Mucosa of rectum (tissue), 2 donors: ENCODE measurements around the gene RGL4.

Experiments
- H3K27ac ChIP-seq, 2 donors: one replicate each; pipeline ENCODE4 v1.7.0; 2013; ENCODE audit warnings: inconsistent platforms in 2 of 2, low read depth in 2 of 2, low read length in 2 of 2
- H3K27me3 ChIP-seq, 2 donors: one replicate each; pipeline ENCODE4 v1.7.0; 2013; ENCODE audit warnings: low read length in 2 of 2; ENCODE audit not compliant: control insufficient read depth in 2 of 2, insufficient read depth in 2 of 2
- H3K36me3 ChIP-seq, 2 donors: one replicate each; pipeline ENCODE4 v1.7.0; 2013; ENCODE audit warnings: low read length in 2 of 2; ENCODE audit not compliant: control insufficient read depth in 2 of 2, insufficient read depth in 2 of 2
- H3K4me1 ChIP-seq, 2 donors: one replicate each; pipeline ENCODE4 v1.7.0; 2013; ENCODE audit warnings: low read length in 2 of 2, mild to moderate bottlenecking in 1 of 2; ENCODE audit not compliant: control insufficient read depth in 2 of 2, insufficient read depth in 2 of 2
- H3K4me3 ChIP-seq, 2 donors: one replicate each; pipeline ENCODE4 v1.7.0; 2013; ENCODE audit warnings: low read length in 2 of 2
- H3K9ac ChIP-seq, 2 donors: one replicate each; pipeline ENCODE4 v1.7.0; 2013; ENCODE audit warnings: low read length in 2 of 2, low read depth in 1 of 2, mild to moderate bottlenecking in 1 of 2
- H3K9me3 ChIP-seq, 2 donors: one replicate each; pipeline ENCODE4 v1.7.0; 2013; ENCODE audit warnings: low read length in 2 of 2; ENCODE audit not compliant: control insufficient read depth in 2 of 2
- donor health status: healthy.
- donor health status: Normal muscosa, but diverticular disease.

RGL4 gene

DNA sequence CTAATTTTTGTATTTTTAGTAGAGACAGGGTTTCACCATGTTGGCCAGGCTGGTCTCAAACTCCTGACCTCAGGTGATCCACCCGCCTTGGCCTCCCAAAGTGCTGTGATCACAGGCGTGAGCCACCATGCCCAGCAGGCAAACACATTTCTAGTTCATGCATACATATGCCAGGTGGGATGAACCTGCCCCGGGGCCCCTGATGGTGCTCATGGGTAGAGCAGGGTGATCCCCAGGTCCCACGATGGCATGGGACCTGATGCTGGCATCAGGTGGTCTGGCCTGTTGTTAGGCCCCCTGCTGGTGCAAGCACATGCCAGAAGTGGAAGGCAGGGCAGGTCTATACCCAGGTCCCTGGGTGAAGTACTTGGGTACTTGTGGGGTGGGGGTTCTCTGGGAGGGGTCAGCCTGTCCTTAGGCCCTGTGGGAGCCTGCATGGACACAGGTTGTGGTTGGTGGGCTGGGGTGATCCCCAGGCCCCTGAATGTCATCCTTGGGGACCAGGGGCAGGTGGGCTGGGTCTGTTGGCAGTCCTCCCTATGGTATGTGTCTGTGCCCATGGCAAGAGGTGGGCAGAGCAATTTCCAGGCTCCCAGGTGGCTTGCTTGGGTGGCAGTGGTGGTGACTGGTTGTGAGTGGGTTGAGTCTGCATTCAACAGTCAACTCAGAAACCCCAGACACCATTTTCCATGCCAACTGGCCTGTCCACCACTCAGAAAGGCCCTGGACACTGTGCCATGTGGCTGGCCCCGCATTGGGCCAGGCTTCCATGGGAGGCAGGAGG is 9.6 kb upstream of the RGL4 start:
- H3K4me1 ChIP-seq: peaks cover 0 to 3% of the 10 kb centered on the region in 2 donors
- H3K27me3 ChIP-seq: no peaks in the 10 kb centered on the region
- H3K36me3 ChIP-seq: peaks cover 6 to 19% of the 10 kb centered on the region in 2 donors
- no peak overlapping the region for H3K4me3 ChIP-seq
- H3K27ac ChIP-seq: no peak overlapping the region
- no peak overlapping the region for H3K9ac ChIP-seq
- no peaks in the 10 kb centered on the region for H3K9me3 ChIP-seq

DNA sequence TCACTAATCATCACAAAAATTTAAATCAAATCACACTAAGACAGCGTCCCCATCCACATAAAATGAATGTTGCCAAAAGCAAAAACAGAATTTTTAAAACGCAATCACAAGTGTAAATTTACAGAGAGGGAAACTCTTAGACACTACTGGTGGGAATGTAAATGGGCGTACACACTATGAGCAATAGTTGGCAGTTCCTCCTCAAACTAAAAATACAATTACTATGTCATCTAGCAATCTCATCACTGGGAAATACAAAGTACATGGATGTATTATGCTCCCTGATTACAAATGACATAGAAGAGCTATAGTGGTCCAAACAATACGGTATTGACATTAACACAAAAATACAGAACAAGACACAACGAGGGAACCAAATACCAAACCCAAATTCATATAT is 8.7 kb upstream of the RGL4 start:
- Histone ChIP-seq H3K27ac (no peak overlapping the region), H3K9ac (no peak overlapping the region), H3K27me3 (no peaks in the 10 kb centered on the region), H3K4me3 (no peak overlapping the region), H3K9me3 (no peaks in the 10 kb centered on the region), H3K4me1 (no peaks in the 10 kb centered on the region), H3K36me3 (peaks cover 6 to 19% of the 10 kb centered on the region in 2 donors)

DNA sequence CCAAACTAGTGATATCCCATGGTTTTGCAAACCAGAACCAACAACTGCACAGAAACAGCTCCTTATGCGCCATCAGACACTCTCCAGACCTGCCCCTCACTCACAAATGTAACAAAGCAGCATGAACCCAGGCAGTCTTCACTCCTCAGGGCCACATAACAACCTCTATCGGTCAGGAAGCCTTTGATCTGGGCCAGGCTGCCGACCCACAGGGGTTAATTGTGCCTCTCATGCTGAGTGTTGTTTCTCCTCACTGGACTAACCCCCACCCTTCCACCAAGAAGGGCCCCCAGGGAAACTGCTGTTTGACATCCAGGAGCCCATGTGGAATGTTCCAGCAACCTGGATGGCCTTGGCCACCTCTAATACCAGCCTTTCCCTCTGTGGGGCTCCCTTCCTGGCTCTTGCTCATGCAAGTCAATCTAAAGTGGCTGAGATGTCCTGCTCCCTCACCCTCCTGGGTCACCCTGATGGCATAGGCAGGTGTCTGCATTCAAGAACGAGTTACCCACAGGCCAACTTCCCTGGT is 7.9 kb upstream of the RGL4 start:
- no peak overlapping the region for H3K27ac ChIP-seq
- H3K4me3 ChIP-seq: no peak overlapping the region
- no peaks in the 10 kb centered on the region for H3K27me3 ChIP-seq
- no peaks in the 10 kb centered on the region for H3K4me1 ChIP-seq
- H3K9ac ChIP-seq: no peak overlapping the region
- H3K36me3 ChIP-seq: peaks cover 6 to 19% of the 10 kb centered on the region in 2 donors
- H3K9me3 ChIP-seq: no peaks in the 10 kb centered on the region

GRCh38 chr22:23683545-23683944 is 7.3 kb upstream of the RGL4 start:
- H3K9ac ChIP-seq: no peak overlapping the region
- H3K36me3 ChIP-seq: peaks cover 6 to 19% of the 10 kb centered on the region in 2 donors
- no peaks in the 10 kb centered on the region for H3K4me1 ChIP-seq
- no peaks in the 10 kb centered on the region for H3K9me3 ChIP-seq
- no peaks in the 10 kb centered on the region for H3K27me3 ChIP-seq
- no peak overlapping the region for H3K4me3 ChIP-seq
- no peak overlapping the region for H3K27ac ChIP-seq

- Histone ChIP-seq H3K4me3 (no peak overlapping the region), H3K9ac (no peak overlapping the region), H3K27ac (no peak overlapping the region), H3K36me3 (peaks cover 6 to 19% of the 10 kb centered on the region in 2 donors), H3K9me3 (no peaks in the 10 kb centered on the region), H3K27me3 (no peaks in the 10 kb centered on the region), H3K4me1 (no peaks in the 10 kb centered on the region)
These were observed 6.8 kb upstream of the RGL4 start for GRCh38 chr22:23684026-23684425.

GRCh38 chr22:23684561-23685031 is 6.2 kb upstream of the RGL4 start:
- Histone ChIP-seq H3K27me3 (no peaks in the 10 kb centered on the region), H3K27ac (no peak overlapping the region), H3K4me3 (no peak overlapping the region), H3K4me1 (no peaks in the 10 kb centered on the region), H3K36me3 (peaks cover 6 to 19% of the 10 kb centered on the region in 2 donors), H3K9me3 (no peaks in the 10 kb centered on the region), H3K9ac (no peak overlapping the region)

DNA sequence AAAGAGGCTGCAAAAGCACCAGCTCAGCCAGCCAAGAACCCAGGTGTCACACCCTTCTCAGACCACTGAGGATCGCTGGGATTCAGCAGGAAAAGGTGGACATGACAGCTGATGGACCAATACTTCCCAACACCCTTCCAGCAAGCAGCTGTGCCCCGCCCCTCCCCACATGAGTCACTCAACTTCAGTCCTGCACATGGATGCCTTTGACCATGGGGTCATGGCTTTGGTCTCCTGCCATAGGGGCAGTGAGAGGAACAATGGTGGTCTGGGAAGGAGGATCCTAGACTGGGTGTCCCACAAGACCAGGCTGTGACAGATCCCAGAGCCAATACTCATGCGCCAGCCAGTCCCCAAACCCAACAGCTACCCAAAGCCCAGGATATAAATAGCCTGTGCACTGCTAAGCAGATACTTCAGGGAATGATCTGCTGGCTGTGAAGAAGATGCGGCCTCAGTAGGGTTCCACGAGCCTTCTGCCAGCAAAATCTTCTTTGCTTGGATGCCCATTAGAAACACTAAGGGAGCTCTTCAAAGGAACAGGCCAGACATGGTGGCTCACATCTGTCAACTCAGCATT is 5.5 kb upstream of the RGL4 start:
- Histone ChIP-seq H3K9ac (no peak overlapping the region), H3K4me3 (no peak overlapping the region), H3K27me3 (no peaks in the 10 kb centered on the region), H3K27ac (no peak overlapping the region), H3K36me3 (peaks cover 10 to 20% of the 10 kb centered on the region in 2 donors), H3K4me1 (no peaks in the 10 kb centered on the region), H3K9me3 (no peaks in the 10 kb centered on the region)

GRCh38 chr22:23686416-23687024 is 4.3 kb upstream of the RGL4 start:
- H3K36me3 ChIP-seq: peaks cover 11 to 18% of the 10 kb centered on the region in 2 donors

GRCh38 chr22:23688121-23688520 is 2.7 kb upstream of the RGL4 start:
- Histone ChIP-seq H3K4me1 (no peaks in the 10 kb centered on the region), H3K36me3 (peaks cover 14 to 15% of the 10 kb centered on the region in 2 donors), H3K27me3 (no peaks in the 10 kb centered on the region), H3K9me3 (no peaks in the 10 kb centered on the region), H3K27ac (no peak overlapping the region), H3K4me3 (no peak overlapping the region), H3K9ac (no peak overlapping the region)

More at GRCh38 chr22:23686416-23687024, 4.3 kb upstream of the RGL4 start:
- Histone ChIP-seq H3K4me3 (no peak overlapping the region), H3K27me3 (no peaks in the 10 kb centered on the region), H3K27ac (no peak overlapping the region), H3K9me3 (no peaks in the 10 kb centered on the region), H3K9ac (no peak overlapping the region), H3K4me1 (no peaks in the 10 kb centered on the region)

DNA sequence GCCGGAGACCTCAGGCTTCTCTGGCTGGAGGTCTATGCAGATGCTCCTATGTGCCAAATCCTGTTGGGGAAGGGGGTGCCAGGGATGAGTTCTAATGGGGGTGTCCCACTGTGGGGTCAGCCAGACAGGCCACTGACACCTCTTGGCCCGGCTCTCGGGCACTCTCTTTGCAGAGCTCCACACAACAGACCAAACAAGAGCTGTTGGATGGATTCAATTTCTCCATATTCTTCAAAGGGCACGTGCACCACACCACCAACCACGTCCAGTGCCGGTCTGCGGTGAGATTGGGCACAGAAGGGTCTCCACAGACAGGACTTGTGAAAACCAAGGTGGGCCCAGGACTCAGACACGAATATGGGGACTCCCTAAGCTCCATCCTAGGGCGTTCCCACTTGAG is 2.2 kb upstream of the RGL4 start:
- Histone ChIP-seq H3K36me3 (peaks cover 14 to 15% of the 10 kb centered on the region in 2 donors), H3K4me3 (no peak overlapping the region), H3K27me3 (no peaks in the 10 kb centered on the region), H3K27ac (no peak overlapping the region), H3K4me1 (no peaks in the 10 kb centered on the region), H3K9ac (no peak overlapping the region), H3K9me3 (no peaks in the 10 kb centered on the region)
